NT2/D1 (cell line): ENCODE data around the gene C1D.
A peak's percentile ranks its signal among the peaks of the same experiment; 100 is the strongest.
"Not testable (repeated sequence)": the region's sequence is repeated elsewhere in the genome, so short reads cannot be mapped to it uniquely, and the experiment has no call there.

Source experiments
- DNase-seq: peaks from one replicate; pipeline ENCODE4 v3.0.0-alpha.2; 2011; ENCODE audit warnings: low read depth, low spot score
- H3K27me3 ChIP-seq: 2 replicates; pipeline ENCODE4 v1.6.0; 2011; ENCODE audit warnings: mild to moderate bottlenecking; ENCODE audit not compliant: insufficient read length, insufficient read depth
- H3K36me3 ChIP-seq: 2 replicates; pipeline ENCODE4 v1.6.1; 2011; ENCODE audit warnings: mild to moderate bottlenecking, low read length, mixed read lengths; ENCODE audit not compliant: insufficient read depth, insufficient read length
- H3K4me1 ChIP-seq: 2 replicates; pipeline ENCODE4 v1.5.1; 2011; ENCODE audit not compliant: insufficient read depth, insufficient read length
- H3K4me3 ChIP-seq: 2 replicates; pipeline ENCODE4 v1.5.1; 2011; ENCODE audit warnings: low read depth; ENCODE audit not compliant: insufficient read length
- H3K9ac ChIP-seq: 2 replicates; pipeline ENCODE4 v1.6.0; 2011; ENCODE audit warnings: low read depth; ENCODE audit not compliant: insufficient read length
- H3K9me3 ChIP-seq: 2 replicates; pipeline ENCODE4 v1.5.1; 2011; ENCODE audit warnings: mild to moderate bottlenecking, low read length; ENCODE audit not compliant: insufficient read depth
- SUZ12 ChIP-seq: IDR thresholded peaks from 2 replicates; pipeline ENCODE4 v1.6.1; 2011; ENCODE audit not compliant: insufficient read length, insufficient read depth; ENCODE audit errors: extremely low read depth
- YY1 ChIP-seq: IDR thresholded peaks from 2 replicates; pipeline ENCODE4 v1.6.1; 2011; ENCODE audit not compliant: insufficient read length, insufficient read depth
- ZNF274 ChIP-seq: IDR thresholded peaks from 2 replicates; pipeline ENCODE4 v1.6.1; 2011; ENCODE audit warnings: mild to moderate bottlenecking, low read depth, low read length

Gene C1D

DNA sequence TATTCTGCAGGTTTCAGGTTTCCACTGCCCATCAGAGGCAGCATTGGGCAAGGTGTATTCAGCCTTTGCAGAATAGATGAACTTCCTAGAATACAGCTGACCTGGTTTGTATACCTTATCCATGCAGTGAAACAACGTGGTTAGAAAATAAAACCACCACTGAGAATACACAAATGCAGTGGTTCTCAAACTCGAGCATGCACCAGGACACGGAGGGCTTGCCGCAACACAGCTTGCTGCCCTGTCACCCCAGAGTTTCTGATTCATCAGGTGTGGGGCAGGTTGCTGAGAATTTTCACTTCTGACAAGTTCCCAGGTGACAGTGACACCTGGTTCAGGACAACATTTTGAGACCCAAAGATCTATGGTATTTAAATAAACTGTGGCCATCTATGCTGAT is 23.4 kb upstream of the C1D start:
- Histone ChIP-seq H3K27me3 (no peaks in the 10 kb centered on the region), H3K4me3 (no peak overlapping the region), H3K9ac (no peak overlapping the region), H3K36me3 (no peaks in the 10 kb centered on the region), H3K4me1 (no peaks in the 10 kb centered on the region), H3K9me3 (no peaks in the 10 kb centered on the region)
- no peak for DNase-seq
- TF ChIP-seq ZNF274 = no peak
- no peak for TF ChIP-seq SUZ12
- TF ChIP-seq YY1 = no peak

DNA sequence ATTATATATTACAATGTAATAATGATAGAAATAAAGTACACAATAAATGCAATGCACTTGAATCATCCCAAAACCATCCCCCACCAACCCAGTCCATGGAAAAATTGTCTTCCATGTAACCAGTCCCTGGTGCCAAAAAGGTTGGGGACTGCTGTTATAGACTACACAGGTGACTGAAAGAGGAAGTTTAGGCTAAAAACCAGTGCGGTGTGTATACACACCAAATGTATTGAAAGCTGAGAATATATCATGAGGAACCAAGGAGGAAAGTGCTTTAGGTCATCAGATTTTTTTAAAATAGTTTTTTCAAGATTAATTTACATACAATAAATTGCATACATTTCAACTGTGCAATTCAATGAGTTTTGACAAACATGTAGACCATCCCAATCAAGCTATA is 20.5 kb upstream of the C1D start:
- Histone ChIP-seq H3K9ac (no peak overlapping the region), H3K9me3 (no peaks in the 10 kb centered on the region), H3K4me3 (no peak overlapping the region), H3K36me3 (no peaks in the 10 kb centered on the region), H3K27me3 (no peaks in the 10 kb centered on the region), H3K4me1 (no peaks in the 10 kb centered on the region)
- DNase-seq = no peak
- TF ChIP-seq ZNF274 (no peak), YY1 (no peak), SUZ12 (no peak)

DNA sequence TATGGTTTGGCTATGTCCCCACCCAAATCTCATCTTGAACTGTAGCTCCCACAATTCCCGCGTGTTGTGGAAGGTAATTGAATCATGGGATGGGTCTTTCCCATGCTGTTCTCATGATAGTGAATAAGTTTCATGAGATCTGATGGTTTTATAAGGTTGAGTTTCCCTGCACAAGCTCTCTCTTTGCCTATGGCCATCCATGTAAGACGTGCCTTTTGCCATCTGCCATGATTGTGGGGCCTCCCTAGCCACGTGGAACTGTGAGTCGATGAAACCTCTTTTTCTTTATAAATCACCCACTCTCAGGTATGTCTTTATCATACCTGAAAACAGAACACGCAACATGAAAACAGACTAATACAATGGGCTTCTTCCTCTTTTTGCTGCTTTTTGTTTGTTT is 11.2 kb upstream of the C1D start:
- Histone ChIP-seq H3K27me3 (no peaks in the 10 kb centered on the region), H3K9me3 (no peaks in the 10 kb centered on the region), H3K4me1 (no peaks in the 10 kb centered on the region), H3K36me3 (no peaks in the 10 kb centered on the region), H3K4me3 (no peak overlapping the region), H3K9ac (no peak overlapping the region)
- TF ChIP-seq SUZ12 = no peak
- DNase-seq = no peak

DNA sequence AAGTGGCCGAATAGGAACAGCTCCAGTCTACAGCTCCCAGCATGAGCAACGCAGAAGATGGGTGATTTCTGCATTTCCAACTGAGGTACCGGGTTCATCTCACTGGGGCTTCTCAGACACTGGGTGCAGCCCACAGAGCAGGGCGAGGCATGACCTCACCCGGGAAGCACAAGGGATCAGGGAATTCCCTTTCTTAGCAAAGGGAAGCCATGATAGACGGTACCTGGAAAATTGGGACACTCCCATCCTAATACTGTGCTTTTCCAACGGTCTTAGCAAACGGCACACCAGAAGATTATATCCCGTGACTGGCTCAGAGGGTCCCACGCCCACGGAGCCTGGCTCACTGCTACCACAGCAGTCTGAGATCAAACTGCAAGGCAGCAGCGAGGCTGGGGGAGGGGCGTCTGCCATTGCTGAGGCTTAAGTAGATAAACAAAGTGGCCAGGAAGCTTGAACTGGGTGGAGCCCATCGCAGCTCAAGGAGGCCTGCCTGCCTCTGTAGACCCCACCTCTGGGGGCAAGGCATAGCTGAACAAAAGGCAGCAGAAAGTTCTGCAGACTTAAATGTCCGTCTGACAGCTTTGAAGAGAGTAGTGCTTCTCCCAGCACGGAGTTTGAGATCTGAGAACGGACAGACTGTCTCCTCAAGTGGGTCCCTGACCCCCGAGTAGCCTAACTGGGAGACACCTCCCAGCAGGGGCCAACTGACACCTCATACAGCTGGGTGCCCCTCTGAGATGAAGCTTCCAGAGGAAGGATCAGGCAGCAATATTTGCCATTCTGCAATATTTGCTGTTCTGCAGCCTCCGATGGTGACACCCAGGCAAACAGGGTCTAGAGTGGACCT is 1.2 kb upstream of the C1D start:
- peak overlapping the region; percentile 4 for H3K4me3 ChIP-seq
- not testable (repeated sequence) for H3K9me3 ChIP-seq, H3K9ac ChIP-seq, H3K4me1 ChIP-seq, H3K36me3 ChIP-seq, H3K27me3 ChIP-seq
- peak; percentile 8 for DNase-seq

DNA sequence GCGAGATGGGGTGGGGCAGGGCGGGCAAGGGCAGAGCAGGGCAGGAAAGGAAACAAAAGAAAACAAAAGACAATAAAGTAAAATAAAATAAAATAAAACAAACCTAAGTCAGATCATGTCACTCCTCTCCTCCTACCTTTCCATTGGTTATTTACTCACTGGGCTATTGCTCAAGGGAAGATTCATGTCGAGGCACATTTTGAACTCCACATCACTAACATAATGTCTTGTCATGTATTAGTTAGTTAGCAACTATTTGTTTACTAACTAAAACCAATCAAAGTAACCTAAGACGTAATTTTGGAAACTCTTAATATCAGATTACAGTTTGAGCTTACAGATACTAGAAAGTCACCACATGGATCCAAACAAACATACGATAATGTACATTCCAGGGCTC is 2.2 kb downstream of the C1D start:
- TF ChIP-seq ZNF274 = no peak
- no peak for TF ChIP-seq YY1
- TF ChIP-seq SUZ12 = no peak
- H3K4me1 ChIP-seq = no peaks in the 10 kb centered on the region
- no peak overlapping the region for H3K4me3 ChIP-seq
- DNase-seq = no peak
- no peak overlapping the region for H3K9ac ChIP-seq
- H3K36me3 ChIP-seq = peaks cover 3% of the 10 kb centered on the region
- H3K27me3 ChIP-seq = no peaks in the 10 kb centered on the region
- H3K9me3 ChIP-seq = no peaks in the 10 kb centered on the region

DNA sequence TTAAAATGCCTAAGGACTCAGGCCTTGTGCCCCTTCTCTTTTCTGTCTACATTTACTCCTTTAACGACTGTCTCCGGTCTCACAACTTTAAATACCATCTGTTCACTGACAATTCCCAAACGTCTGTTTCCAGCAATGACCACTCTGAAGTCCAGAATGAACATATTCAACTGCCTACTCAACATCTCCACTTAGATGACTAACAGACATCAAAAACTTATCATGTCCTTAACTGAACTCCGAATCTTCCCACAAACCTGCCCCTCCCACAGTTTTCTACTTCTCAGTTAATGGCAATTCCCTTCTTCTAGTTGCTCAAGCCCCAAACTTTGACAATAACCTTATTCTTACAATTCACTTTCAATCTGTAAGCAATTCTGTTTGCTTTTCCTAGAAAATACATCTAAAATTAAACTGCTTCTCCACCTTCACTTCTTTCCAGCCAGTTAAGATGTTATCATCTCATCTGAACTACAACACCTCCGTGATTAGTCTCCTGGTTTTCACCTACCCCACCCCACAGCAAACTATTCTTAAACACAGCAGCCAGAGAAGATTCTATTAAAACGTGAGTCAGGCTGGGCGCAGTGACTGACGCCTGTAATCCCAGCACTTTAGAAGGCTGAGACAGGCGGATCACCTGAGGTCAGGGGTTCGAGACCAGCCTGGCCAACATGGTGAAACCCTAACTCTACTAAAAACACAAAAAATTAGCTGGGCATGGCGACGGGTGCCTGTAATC is 2.8 kb downstream of the C1D start:
- no peaks in the 10 kb centered on the region for H3K27me3 ChIP-seq
- no peak overlapping the region for H3K4me3 ChIP-seq
- no peaks in the 10 kb centered on the region for H3K4me1 ChIP-seq
- no peaks in the 10 kb centered on the region for H3K9me3 ChIP-seq
- no peak for TF ChIP-seq ZNF274
- TF ChIP-seq YY1 = no peak
- TF ChIP-seq SUZ12 = no peak
- no peak for DNase-seq
- H3K9ac ChIP-seq = no peak overlapping the region
- H3K36me3 ChIP-seq = peaks cover 3% of the 10 kb centered on the region

DNA sequence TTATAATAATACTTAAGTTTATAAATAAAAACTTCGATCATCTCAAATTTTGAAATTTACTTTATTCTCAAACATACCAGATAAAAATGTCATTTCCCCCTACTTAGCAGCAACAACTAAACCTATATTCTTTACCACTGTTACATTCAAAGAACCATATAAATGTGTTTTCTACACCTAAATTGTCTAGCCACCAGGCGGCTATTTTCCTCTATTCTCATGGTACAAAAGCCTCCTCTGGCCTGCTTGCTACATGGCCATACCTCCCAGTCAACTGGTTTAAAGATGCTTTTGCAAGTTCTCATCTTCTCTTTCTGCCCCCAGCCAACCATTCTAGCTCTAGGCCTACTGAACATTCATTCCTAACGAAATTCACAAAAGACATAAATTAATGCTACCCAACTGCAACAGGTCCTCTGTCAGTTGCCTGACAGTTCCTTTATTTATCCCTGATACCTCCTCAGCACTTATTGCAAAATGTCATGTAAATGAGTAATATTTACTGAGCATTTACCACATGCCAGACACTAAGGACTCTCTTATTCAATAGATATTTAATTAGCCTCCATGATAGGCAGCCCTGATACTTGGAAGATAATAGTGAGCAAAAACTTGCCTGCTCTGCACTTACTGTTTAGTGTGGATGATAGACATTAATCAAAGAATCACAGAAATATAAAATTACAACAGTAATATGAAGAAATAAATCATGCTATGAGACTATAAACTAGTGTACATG is 5.0 kb downstream of the C1D start:
- no peaks in the 10 kb centered on the region for H3K27me3 ChIP-seq
- no peak for TF ChIP-seq SUZ12
- no peak for TF ChIP-seq ZNF274
- TF ChIP-seq YY1 = no peak
- H3K9me3 ChIP-seq = no peaks in the 10 kb centered on the region
- no peak overlapping the region for H3K9ac ChIP-seq
- H3K4me1 ChIP-seq = no peaks in the 10 kb centered on the region
- H3K4me3 ChIP-seq = no peak overlapping the region
- no peak for DNase-seq
- H3K36me3 ChIP-seq = peaks cover 3% of the 10 kb centered on the region
